Activated CD4-positive, CD25-positive, alpha-beta regulatory T cell treated with anti-CD3 and anti-CD28 coated beads, Interleukin-2, amount 50 U/mL, for 72 hours (primary cell): ENCODE results near the gene HECW1.
"Not testable (repeated sequence)": the region's sequence is repeated elsewhere in the genome, so short reads cannot be mapped to it uniquely, and the experiment has no call there.

Experiments
- DNase-seq: peaks from one replicate; pipeline ENCODE4 v3.0.0; 2021

HECW1 gene

DNA sequence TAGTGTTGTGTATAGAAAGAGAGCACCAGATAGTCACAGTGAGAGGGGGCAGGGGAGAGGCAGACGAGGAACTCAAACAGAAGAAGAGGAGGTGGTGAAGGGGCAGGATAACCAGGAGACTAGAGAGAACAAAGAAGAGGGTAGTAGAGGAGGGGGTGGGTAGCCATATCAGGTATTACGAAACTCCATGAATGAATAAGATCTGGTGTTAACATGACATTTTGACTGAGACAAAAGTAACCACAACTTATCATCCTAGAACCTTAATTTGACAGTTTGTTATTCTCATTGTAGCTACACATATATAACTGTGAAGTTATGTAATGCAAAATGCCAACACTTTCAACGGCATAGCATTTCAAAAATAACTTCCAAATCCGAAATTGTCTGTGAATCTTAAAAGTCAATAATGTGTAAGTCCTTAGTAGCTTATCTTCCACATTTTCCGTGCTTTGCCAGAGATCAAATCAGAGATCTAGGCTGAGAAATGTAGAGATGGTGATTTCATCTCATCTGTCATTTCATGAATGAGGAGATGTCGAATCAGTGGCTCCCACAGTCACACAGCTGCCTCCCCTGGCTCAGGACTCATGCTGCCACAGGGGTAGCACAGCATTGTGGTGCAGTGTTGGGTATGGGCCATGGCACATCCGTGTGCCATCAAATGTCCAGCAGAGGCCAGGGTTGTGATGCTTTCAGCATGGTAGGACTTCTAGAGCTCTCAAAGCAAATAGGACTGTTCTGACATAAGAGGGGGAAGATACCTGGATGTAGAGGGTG, 202.1 kb downstream of the HECW1 start:
- DNase-seq = no peak

GRCh38 chr7:43317075-43317474, 204.6 kb downstream of the HECW1 start:
- DNase-seq = no peak

- no peak for DNase-seq
Measured at GRCh38 chr7:43318188-43318770, 205.8 kb downstream of the HECW1 start.

DNA sequence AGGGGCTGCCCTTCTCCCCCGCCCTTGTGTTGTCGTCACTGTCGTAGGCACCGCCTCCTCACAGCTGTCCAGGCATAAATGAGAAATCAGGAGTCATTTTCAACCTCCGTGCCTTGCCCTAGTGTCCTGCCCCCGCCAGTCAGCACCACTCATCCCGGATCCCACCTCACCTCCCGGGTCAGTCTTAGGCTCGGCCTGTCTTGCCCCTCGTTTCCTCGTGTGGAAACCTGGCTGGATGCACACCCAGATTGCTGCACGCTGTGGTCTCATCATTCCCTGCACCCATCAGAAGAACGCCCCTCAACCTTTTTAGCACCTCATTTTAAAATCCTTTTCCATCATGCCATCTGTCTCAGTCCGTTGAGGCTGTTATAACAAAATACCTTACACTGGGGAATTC, 213.1 kb downstream of the HECW1 start:
- no peak for DNase-seq

DNA sequence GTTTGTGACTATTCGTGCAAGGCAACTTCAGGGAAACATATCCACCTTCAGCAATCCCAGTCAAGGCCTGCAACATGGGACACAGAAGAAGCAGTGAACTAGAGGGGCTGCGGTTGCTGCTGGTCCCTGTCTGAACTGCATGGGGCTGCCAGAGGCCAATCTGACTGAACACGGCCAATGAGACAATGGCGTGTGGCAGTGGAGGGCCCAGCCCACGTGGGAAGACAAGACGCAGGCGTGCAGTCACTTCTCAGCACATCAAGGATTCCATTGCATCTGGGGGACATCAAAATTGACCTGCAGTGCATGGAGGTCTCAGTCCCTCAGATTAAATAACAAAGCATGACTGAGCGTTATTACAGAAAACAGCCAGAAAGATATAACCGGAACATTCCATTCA, 215.9 kb downstream of the HECW1 start:
- DNase-seq = no peak

DNA sequence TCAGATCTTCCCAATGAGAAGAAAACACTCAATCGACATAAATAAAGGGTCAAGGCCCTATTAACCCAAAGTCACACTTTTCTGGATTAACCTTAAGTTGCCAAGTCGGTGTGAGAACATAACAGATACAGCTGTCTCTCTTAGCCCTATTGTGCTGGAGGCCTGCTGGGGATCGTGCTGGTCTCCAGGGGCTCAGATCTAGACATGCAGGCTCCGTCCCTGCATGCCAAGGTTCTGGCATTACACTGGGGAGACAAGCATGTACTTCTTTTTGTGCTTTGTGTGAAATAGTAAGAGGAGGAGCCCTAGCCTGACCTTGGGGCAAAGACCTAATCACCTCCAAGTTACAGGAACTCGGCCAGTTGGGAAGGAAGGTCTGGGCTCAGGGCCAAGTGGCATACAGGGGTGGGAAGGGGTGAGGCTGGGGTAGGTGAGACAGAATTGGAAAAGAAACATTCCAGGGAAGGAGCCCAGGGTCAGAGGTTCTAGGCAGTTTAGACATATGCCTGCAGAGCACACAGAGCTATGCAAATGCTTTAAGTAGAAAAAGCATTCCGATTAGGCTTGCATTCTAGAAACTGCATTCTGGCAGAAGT, 216.4 kb downstream of the HECW1 start:
- DNase-seq = no peak

GRCh38 chr7:43332193-43332796, 219.8 kb downstream of the HECW1 start:
- DNase-seq = no peak

GRCh38 chr7:43337191-43337590, 224.7 kb downstream of the HECW1 start:
- no peak for DNase-seq

- no peak for DNase-seq
Measured at GRCh38 chr7:43337811-43338210, 225.4 kb downstream of the HECW1 start.

- no peak for DNase-seq
Measured at GRCh38 chr7:43341132-43341531, 228.7 kb downstream of the HECW1 start.

GRCh38 chr7:43343417-43343816, 231.0 kb downstream of the HECW1 start:
- not testable (repeated sequence) for DNase-seq

DNA sequence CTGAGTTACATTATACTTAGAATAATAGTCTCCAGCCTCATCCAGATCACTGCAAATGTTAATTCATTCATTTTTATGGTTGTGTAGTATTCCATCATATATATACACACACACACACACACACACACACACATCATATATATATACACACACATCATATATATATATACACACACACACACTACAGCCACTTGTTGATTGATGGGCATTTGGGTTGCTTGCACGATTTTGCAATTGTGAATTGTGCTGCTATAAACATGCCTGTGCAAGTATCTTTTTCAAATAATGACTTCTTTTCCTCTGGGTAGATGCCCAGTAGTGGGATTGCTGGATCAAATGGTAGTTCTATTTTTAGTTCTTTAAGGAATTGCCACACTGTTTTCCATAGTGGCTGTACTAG, 233.2 kb downstream of the HECW1 start:
- DNase-seq = not testable (repeated sequence)

GRCh38 chr7:43351683-43352082, 239.2 kb downstream of the HECW1 start:
- DNase-seq = no peak

- DNase-seq = no peak
Measured at GRCh38 chr7:43353902-43354301, 241.5 kb downstream of the HECW1 start.

DNA sequence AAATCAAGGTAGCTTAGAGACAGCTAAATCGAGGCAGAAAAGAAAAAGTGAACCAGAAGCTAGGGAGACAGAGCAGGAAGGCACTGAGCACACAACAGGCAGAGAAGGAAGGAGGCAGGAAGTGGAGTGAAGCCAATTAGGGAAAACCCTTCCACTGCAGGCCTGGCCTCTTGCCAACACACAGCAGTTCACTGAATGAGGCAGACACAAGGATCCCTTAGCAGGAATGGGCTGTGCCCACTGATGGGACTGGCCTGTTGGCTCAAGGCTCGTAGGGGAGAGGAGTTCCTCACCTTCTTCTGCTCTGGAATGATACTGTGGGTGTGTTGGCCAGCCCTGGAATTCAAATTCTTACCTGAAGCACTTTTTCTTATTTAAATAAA, 250.2 kb downstream of the HECW1 start:
- DNase-seq = no peak

GRCh38 chr7:43363035-43363791, 250.8 kb downstream of the HECW1 start:
- DNase-seq = no peak

DNA sequence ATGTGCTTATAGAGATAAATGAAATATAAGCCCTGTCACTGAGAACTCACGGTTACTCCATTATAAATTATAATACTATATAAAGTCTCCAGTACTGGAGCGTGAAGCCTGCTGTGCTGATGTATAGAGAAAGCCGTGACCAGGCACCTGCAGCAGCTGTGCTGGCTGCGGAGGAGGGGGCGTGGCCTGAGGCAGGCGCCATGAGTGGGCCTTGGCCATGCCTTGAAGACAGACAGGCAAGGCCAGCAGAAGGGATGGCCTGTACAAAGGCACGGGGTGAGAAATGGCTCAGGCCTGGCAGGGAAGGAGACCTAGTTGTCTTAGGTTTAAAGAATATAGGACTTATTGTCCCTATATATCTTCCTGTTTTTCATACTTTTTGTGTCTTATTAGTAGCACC, 251.9 kb downstream of the HECW1 start:
- no peak for DNase-seq

DNA sequence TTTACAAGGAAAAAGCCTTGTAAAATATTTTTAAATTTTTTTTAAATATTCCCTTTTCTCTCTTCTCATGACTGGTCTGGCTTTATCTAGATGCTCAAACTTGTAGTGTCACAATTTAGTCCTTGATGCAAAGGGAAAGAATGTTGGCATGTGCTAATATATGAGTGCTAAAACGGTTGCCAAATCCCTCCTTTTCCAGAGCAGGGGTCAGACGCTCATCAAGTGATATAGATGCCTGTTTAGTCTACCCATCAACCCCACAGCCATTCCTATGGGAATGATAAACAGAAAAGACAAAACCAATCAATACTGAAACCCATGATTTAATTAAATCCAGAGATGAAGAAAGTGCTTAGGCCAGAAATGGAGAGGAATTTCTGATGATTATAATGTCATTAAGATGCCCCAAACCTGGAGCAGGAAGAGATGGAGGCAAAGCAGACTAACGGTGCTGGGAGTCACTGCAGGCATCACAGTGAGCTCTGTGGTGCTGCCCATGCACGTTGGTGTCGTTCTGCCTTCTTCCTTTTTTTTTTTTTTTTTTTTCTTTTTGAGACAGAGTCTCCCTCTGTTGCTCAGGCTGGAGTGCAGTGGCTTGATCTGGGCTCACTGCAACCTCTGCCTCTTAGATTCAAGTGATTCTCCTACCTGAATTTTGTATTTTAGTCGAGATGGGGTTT, 260.4 kb downstream of the HECW1 start:
- DNase-seq = no peak

DNA sequence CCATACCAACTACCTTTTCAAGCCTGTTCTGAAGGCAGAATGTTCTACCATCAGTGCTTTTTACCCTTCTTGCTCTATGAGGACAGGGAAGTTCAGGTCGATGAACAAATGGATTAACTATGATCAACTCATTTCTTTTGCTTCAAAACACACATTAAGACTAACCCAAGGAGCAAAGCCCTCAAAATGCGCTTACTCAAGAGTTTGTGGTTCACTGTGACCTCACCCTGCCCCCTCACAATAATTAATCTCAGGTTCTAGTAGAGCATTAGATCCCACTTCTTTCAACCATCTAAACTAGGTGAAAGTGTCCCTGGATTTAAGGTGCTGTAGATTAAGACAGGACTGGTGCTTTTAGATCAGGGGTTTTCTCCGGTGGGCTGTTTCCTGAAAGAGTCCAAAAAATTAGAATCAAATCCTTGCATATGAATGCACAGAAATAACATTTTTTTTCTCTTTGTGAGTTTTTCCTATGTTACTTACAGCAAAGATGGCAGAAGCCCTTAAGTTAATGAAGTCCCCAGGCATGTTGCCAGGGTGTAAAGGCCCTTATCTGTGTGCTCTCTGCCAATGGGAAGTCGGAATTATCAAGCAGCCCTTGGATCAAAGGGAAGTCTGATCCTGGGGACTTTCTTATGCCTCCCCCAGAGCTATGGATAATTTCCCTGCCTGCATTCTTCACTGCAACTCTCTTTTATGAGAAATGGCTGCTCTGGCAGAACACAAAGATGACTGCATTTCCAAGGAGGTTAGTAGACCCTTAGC, 264.9 kb downstream of the HECW1 start:
- no peak for DNase-seq

GRCh38 chr7:43379210-43379609, 266.8 kb downstream of the HECW1 start:
- DNase-seq = no peak

DNA sequence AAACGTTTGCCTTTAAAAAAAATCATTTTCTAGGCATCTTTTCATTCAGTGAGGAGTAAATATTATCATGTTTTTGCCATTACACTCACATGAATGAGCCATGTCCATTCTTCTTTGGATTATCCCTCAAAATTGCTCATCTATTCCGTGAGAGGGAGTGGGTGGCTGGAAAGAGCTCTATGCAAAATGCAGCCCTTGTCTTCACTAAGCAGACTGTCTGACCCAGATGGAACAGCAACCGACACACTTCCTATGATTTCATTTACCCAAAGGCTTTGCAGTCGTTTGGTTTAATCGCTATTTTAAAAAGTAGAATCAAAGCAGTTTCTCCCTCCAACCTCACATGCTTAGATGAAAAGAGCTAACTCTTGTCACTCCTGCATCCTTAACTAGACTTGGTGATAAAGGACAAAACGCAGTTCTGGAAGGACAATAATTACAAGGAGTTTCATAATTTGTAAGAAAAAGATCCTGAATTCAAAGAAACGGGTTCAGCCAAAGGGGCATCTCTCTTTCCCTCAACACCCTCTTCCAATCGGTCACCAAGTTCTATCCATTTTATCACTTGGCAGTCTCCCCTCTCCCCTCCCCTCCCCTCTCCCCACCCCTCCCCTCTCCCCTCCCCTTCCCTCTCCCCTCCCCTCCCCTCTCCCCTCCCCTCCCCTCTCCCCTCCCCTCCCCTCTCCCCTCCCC, 272.3 kb downstream of the HECW1 start:
- no peak for DNase-seq
